HepG2 (cell line): Measurements from ENCODE around the gene APBA1.

Experiments used
- ATF7-NPFF ChIP-seq: sonication (generic); formaldehyde crosslinking; IDR thresholded peaks from 2 replicates; pipeline ENCODE4 v1.8.1; 2023; ENCODE audit warnings: mild to moderate bottlenecking, low read depth, missing genetic modification reagents, moderate library complexity
- CTCF ChIP-seq: sonication (generic); formaldehyde crosslinking; IDR thresholded peaks from 2 replicates; pipeline ENCODE4 v1.5.0; 2020; ENCODE audit warnings: mild to moderate bottlenecking, missing genetic modification reagents, moderate library complexity
- IKZF1 ChIP-seq: fragments of 450-650 bp; IDR thresholded peaks from 2 replicates; pipeline ENCODE4 v1.7.1; 2016
- KAT7 ChIP-seq: IDR thresholded peaks from 2 replicates; pipeline ENCODE4 v1.6.1; 2018; ENCODE audit warnings: borderline replicate concordance, missing compliant biosample characterization
- MXI1 ChIP-seq: IDR thresholded peaks from 3 replicates; pipeline ENCODE4 v1.6.1; 2012; ENCODE audit warnings: low read depth, low read length, inconsistent platforms, borderline replicate concordance
- NFIC ChIP-seq: IDR thresholded peaks from 2 replicates; pipeline ENCODE4 v1.6.1; 2012; ENCODE audit warnings: mild to moderate bottlenecking, low read length, inconsistent platforms
- POLR2AphosphoS5 ChIP-seq: IDR thresholded peaks from 2 replicates; pipeline ENCODE4 v1.6.1; 2012; ENCODE audit warnings: low read depth, low read length
- ZNF335 ChIP-seq: sonication (generic); formaldehyde crosslinking; IDR thresholded peaks from 2 replicates; pipeline ENCODE4 v1.4.0; 2020; ENCODE audit warnings: missing genetic modification reagents

GRCh38 chr9:69385581-69386033 is 286.6 kb downstream of the APBA1 start:
- TF ChIP-seq MXI1, result no peak
- TF ChIP-seq NFIC, result no peak
- TF ChIP-seq KAT7, result no peak
- no peak for TF ChIP-seq ATF7-NPFF (CRISPR knock-in tag)
- TF ChIP-seq POLR2AphosphoS5, result no peak
- no peak for TF ChIP-seq IKZF1
- no peak for TF ChIP-seq ZNF335
- TF ChIP-seq CTCF, result no peak
